Type B pancreatic cell (in vitro differentiated cells): ENCODE results near the gene MAGT1. TPM values are rescaled to one million over a fixed set of nuclear protein-coding genes. Genes with fewer than 3 reads are reported as not detected.
A peak's percentile ranks its signal among the peaks of the same experiment; 100 is the strongest.

Experiments used
- DNase-seq: peaks from one replicate; pipeline ENCODE4 v3.0.0; 2021; ENCODE audit warnings: mixed read lengths; ENCODE audit not compliant: unreplicated experiment; ENCODE audit errors: extremely low spot score
- H3K27ac Mint-ChIP-seq: 2 replicates; pipeline ENCODE4 v1.8.0; 2021; ENCODE audit warnings: mild to moderate bottlenecking, mixed read lengths
- H3K27me3 Mint-ChIP-seq: 2 replicates; pipeline ENCODE4 v1.8.0; 2021; ENCODE audit warnings: mixed read lengths
- H3K36me3 Mint-ChIP-seq: 2 replicates; pipeline ENCODE4 v1.8.0; 2021; ENCODE audit warnings: mixed read lengths
- H3K4me1 Mint-ChIP-seq: one replicate; pipeline ENCODE4 v1.8.0; 2021; ENCODE audit warnings: mixed read lengths; ENCODE audit not compliant: unreplicated experiment
- H3K4me3 Mint-ChIP-seq: 2 replicates; pipeline ENCODE4 v1.8.0; 2021; ENCODE audit warnings: mild to moderate bottlenecking, mixed read lengths
- H3K9me3 Mint-ChIP-seq: 2 replicates; pipeline ENCODE4 v1.8.0; 2021; ENCODE audit warnings: mixed read lengths
- total RNA-seq: library from RNA; stranded (reverse); gene quantifications from 2 replicates; pipeline ENCODE4 v1.2.1, GENCODE V29; 2021; ENCODE audit warnings: low replicate concordance
- TF ChIP-seq, protein P1 (sequence below): fragments of 200-600 bp; sonication (generic); conservative IDR thresholded peaks from 2 replicates; pipeline ENCODE4 v1.5.0; 2021; ENCODE audit warnings: antibody characterized with exemption, mild to moderate bottlenecking

Gene MAGT1
- total RNA-seq, 1 donor from 2014 or later = 57.8 TPM

- Mint-ChIP-seq H3K4me3 (no peak overlapping the region), H3K36me3 (no peaks in the 10 kb centered on the region), H3K4me1 (no peaks in the 10 kb centered on the region), H3K9me3 (no peaks in the 10 kb centered on the region), H3K27ac (no peak overlapping the region), H3K27me3 (no peaks in the 10 kb centered on the region)
- TF ChIP-seq, protein P1, sequence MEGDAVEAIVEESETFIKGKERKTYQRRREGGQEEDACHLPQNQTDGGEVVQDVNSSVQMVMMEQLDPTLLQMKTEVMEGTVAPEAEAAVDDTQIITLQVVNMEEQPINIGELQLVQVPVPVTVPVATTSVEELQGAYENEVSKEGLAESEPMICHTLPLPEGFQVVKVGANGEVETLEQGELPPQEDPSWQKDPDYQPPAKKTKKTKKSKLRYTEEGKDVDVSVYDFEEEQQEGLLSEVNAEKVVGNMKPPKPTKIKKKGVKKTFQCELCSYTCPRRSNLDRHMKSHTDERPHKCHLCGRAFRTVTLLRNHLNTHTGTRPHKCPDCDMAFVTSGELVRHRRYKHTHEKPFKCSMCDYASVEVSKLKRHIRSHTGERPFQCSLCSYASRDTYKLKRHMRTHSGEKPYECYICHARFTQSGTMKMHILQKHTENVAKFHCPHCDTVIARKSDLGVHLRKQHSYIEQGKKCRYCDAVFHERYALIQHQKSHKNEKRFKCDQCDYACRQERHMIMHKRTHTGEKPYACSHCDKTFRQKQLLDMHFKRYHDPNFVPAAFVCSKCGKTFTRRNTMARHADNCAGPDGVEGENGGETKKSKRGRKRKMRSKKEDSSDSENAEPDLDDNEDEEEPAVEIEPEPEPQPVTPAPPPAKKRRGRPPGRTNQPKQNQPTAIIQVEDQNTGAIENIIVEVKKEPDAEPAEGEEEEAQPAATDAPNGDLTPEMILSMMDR = no peak
- no peak for DNase-seq
Measured at GRCh38 chrX:77814210-77814609, 81.0 kb downstream of the MAGT1 start.

GRCh38 chrX:77802201-77802600 lies 93.0 kb downstream of the MAGT1 start:
- Mint-ChIP-seq H3K4me1 (no peaks in the 10 kb centered on the region), H3K36me3 (no peaks in the 10 kb centered on the region), H3K27me3 (no peaks in the 10 kb centered on the region), H3K27ac (no peak overlapping the region), H3K9me3 (no peaks in the 10 kb centered on the region), H3K4me3 (no peak overlapping the region)
- DNase-seq = no peak
- TF ChIP-seq, protein P1 = no peak

DNA sequence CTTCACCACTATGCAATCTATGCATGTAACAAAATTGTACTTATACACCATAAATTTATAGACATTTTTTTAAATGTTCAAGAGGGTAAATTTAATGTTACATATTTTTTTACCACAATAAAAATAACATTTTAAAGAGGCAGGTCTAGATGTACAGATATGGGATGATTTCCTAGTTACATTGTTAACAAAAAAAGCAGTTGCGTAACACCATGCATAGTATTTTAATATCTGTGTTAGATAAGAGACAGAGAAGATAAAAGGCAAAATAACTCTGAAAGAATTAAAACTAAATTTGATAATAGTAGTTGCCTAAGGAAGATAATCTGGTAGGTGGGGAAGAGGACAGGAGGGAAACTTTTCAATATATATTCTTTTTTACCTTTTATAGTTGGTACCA lies 100.1 kb downstream of the MAGT1 start:
- H3K4me3 Mint-ChIP-seq = no peak overlapping the region
- no peaks in the 10 kb centered on the region for H3K9me3 Mint-ChIP-seq
- no peak for DNase-seq
- H3K27ac Mint-ChIP-seq = no peak overlapping the region
- no peaks in the 10 kb centered on the region for H3K36me3 Mint-ChIP-seq
- TF ChIP-seq, protein P1 = no peak
- no peaks in the 10 kb centered on the region for H3K4me1 Mint-ChIP-seq
- no peaks in the 10 kb centered on the region for H3K27me3 Mint-ChIP-seq

DNA sequence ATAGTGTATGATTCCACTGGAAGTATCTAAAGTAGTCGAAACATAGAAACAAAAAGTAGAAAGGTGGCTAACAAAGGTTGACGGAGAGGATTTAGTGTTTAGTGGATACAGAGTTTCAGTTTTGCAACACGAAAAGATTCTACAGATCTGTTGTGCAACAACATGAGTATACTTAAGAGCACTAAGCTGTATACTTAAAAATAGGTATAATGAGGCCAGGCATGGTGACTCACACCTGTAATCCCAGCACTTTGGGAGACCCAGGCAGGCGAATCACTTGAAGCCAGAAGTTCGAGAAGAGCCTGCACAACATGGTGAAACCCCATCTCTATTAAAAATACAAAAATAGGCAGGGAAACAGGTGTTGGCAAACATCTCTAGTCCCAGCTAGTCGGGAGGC lies 101.3 kb downstream of the MAGT1 start:
- TF ChIP-seq, protein P1 = no peak
- no peak overlapping the region for H3K4me3 Mint-ChIP-seq
- H3K9me3 Mint-ChIP-seq = no peaks in the 10 kb centered on the region
- H3K36me3 Mint-ChIP-seq = no peaks in the 10 kb centered on the region
- H3K4me1 Mint-ChIP-seq = no peaks in the 10 kb centered on the region
- H3K27ac Mint-ChIP-seq = no peak overlapping the region
- no peaks in the 10 kb centered on the region for H3K27me3 Mint-ChIP-seq
- no peak for DNase-seq

- no peaks in the 10 kb centered on the region for H3K36me3 Mint-ChIP-seq
- no peak for DNase-seq
- H3K4me1 Mint-ChIP-seq = no peaks in the 10 kb centered on the region
- H3K9me3 Mint-ChIP-seq = no peaks in the 10 kb centered on the region
- no peaks in the 10 kb centered on the region for H3K27me3 Mint-ChIP-seq
- H3K27ac Mint-ChIP-seq = no peak overlapping the region
- H3K4me3 Mint-ChIP-seq = no peak overlapping the region
- TF ChIP-seq, protein P1 = no peak
Measured at GRCh38 chrX:77788050-77788449, 107.2 kb downstream of the MAGT1 start.

DNA sequence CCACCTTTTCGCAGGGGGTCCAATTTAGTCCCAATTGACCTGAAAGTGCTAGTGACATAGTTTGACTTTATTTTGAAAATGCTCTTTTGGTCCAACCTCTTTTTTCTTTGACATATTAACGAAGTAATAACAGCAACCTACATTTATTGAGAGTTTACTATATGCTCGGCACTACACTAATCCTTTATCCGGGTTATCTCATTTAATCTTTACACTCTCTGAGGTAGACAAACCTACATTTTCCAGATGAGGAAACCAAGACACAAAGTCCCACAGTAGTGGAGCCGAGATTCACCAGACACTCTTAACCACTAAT lies 108.9 kb downstream of the MAGT1 start:
- H3K36me3 Mint-ChIP-seq = no peaks in the 10 kb centered on the region
- no peak for DNase-seq
- H3K27me3 Mint-ChIP-seq = no peaks in the 10 kb centered on the region
- H3K9me3 Mint-ChIP-seq = no peaks in the 10 kb centered on the region
- TF ChIP-seq, protein P1 = no peak
- H3K4me1 Mint-ChIP-seq = no peaks in the 10 kb centered on the region
- peak overlapping the region; percentile 100 for H3K4me3 Mint-ChIP-seq
- H3K27ac Mint-ChIP-seq = peak overlapping the region; percentile 100
